Sigmoid colon (tissue), 4 donors: ENCODE measurements around the gene PRL.

Experiments used
- CTCF ChIP-seq, 4 experiments: fragments of 450-650 bp in 3 of 4; fragments of 200-600 bp in 1 of 4; IDR thresholded peaks; one replicate each; pipeline ENCODE4 v1.5.1; 2016 to 2019; ENCODE audit warnings: antibody characterized with exemption in 4 of 4, mild to moderate bottlenecking in 3 of 4, moderate library complexity in 2 of 4
- POLR2A ChIP-seq, 2 donors: fragments of 450-650 bp; IDR thresholded peaks; one replicate each; pipeline ENCODE4 v1.6.1; 2016; ENCODE audit warnings: antibody characterized with exemption in 2 of 2, mild to moderate bottlenecking in 2 of 2, moderate library complexity in 2 of 2
- POLR2AphosphoS5 ChIP-seq, 4 donors: sonication (generic); formaldehyde crosslinking; IDR thresholded peaks; one replicate each; pipeline ENCODE4 v1.6.1; 2017; ENCODE audit warnings: antibody characterized with exemption in 4 of 4

- TF ChIP-seq CTCF (IDR thresholded peaks at IDR 0.05) (no peak), POLR2A (IDR thresholded peaks at IDR 0.05) (no peak), POLR2AphosphoS5 (IDR thresholded peaks at IDR 0.05) (no peak)
Observed at GRCh38 chr6:22247916-22248482, 48.8 kb downstream of the PRL start.
